HG02870 (cell line): Measurements from ENCODE around the gene THTPA.
"Not testable (repeated sequence)": the region's sequence is repeated elsewhere in the genome, so short reads cannot be mapped to it uniquely, and the experiment has no call there.

Source experiments
- ATAC-seq: cut with Tn5 transposase; IDR thresholded peaks from one replicate; pipeline ENCODE4 v1.9.1; 2021; ENCODE audit warnings: mild to moderate bottlenecking, moderate library complexity; ENCODE audit not compliant: unreplicated experiment

THTPA gene

GRCh38 chr14:23533652-23534435, 22.2 kb upstream of the THTPA start:
- no peak for ATAC-seq

- no peak for ATAC-seq
Observed at GRCh38 chr14:23535943-23536342, 20.1 kb upstream of the THTPA start.

GRCh38 chr14:23536494-23536893, 19.6 kb upstream of the THTPA start:
- ATAC-seq: no peak

- ATAC-seq: not testable (repeated sequence)
Observed at GRCh38 chr14:23536906-23537305, 19.2 kb upstream of the THTPA start.

- no peak for ATAC-seq
Observed at GRCh38 chr14:23537351-23538049, 18.6 kb upstream of the THTPA start.

- ATAC-seq: no peak
Observed at GRCh38 chr14:23538050-23538718, 17.9 kb upstream of the THTPA start.

GRCh38 chr14:23538785-23539184, 17.3 kb upstream of the THTPA start:
- no peak for ATAC-seq

- ATAC-seq: no peak
Observed at GRCh38 chr14:23539248-23540140, 16.6 kb upstream of the THTPA start.

- ATAC-seq: no peak
Observed at GRCh38 chr14:23540141-23540469, 16.0 kb upstream of the THTPA start.

- no peak for ATAC-seq
Observed at GRCh38 chr14:23542261-23542660, 13.8 kb upstream of the THTPA start.

GRCh38 chr14:23543403-23543802, 12.7 kb upstream of the THTPA start:
- ATAC-seq: no peak

GRCh38 chr14:23544511-23545447, 11.3 kb upstream of the THTPA start:
- ATAC-seq: no peak

- no peak for ATAC-seq
Observed at GRCh38 chr14:23545740-23546365, 10.2 kb upstream of the THTPA start.

- no peak for ATAC-seq
Observed at GRCh38 chr14:23546450-23547035, 9.5 kb upstream of the THTPA start.

GRCh38 chr14:23547924-23548323, 8.1 kb upstream of the THTPA start:
- ATAC-seq: no peak

- ATAC-seq: no peak
Observed at GRCh38 chr14:23548351-23549318, 7.4 kb upstream of the THTPA start.

- no peak for ATAC-seq
Observed at GRCh38 chr14:23550131-23550811, 5.8 kb upstream of the THTPA start.
